ENCODE results near the gene TBCD. TPM values are rescaled to one million over a fixed set of nuclear protein-coding genes. Genes with fewer than 3 reads are reported as not detected.

The TBCD gene
- total RNA-seq, 1 donor from 2014 or later, result 118 TPM

- no peak for DNase-seq
- H3K36me3 Mint-ChIP-seq (ENCODE audit: unreplicated experiment), result peaks cover 13% of the 10 kb centered on the region
- no peak for TF ChIP-seq CTCF (IDR thresholded peaks at IDR 0.05; ENCODE audit: partially characterized antibody, unreplicated experiment)
- no peak overlapping the region for H3K27ac Mint-ChIP-seq (ENCODE audit: unreplicated experiment)
- no peaks in the 10 kb centered on the region for H3K4me1 Mint-ChIP-seq (ENCODE audit: low read depth, unreplicated experiment)
- H3K27me3 Mint-ChIP-seq (ENCODE audit: unreplicated experiment), result peaks cover 10% of the 10 kb centered on the region
- H3K9me3 Mint-ChIP-seq (ENCODE audit: unreplicated experiment), result peaks cover 2% of the 10 kb centered on the region
- H3K4me3 Mint-ChIP-seq (ENCODE audit: unreplicated experiment), result no peak overlapping the region
Measured at GRCh38 chr17:82825540-82826124, 73.8 kb downstream of the TBCD start.

GRCh38 chr17:82826211-82826610, 74.3 kb downstream of the TBCD start:
- H3K4me1 Mint-ChIP-seq (ENCODE audit: low read depth, unreplicated experiment), result no peaks in the 10 kb centered on the region
- peaks cover 14% of the 10 kb centered on the region for H3K36me3 Mint-ChIP-seq (ENCODE audit: unreplicated experiment)
- no peak overlapping the region for H3K27ac Mint-ChIP-seq (ENCODE audit: unreplicated experiment)
- no peak for DNase-seq
- no peak overlapping the region for H3K4me3 Mint-ChIP-seq (ENCODE audit: unreplicated experiment)
- peaks cover 10% of the 10 kb centered on the region for H3K27me3 Mint-ChIP-seq (ENCODE audit: unreplicated experiment)
- no peak for TF ChIP-seq CTCF (IDR thresholded peaks at IDR 0.05; ENCODE audit: partially characterized antibody, unreplicated experiment)
- peaks cover 3% of the 10 kb centered on the region for H3K9me3 Mint-ChIP-seq (ENCODE audit: unreplicated experiment)

- H3K27ac Mint-ChIP-seq (ENCODE audit: unreplicated experiment), result no peak overlapping the region
- no peak overlapping the region for H3K4me3 Mint-ChIP-seq (ENCODE audit: unreplicated experiment)
- peaks cover 18% of the 10 kb centered on the region for H3K36me3 Mint-ChIP-seq (ENCODE audit: unreplicated experiment)
- H3K9me3 Mint-ChIP-seq (ENCODE audit: unreplicated experiment), result peaks cover 7% of the 10 kb centered on the region
- no peak for DNase-seq
- H3K4me1 Mint-ChIP-seq (ENCODE audit: low read depth, unreplicated experiment), result peaks cover under 1% of the 10 kb centered on the region
- no peak for TF ChIP-seq CTCF (IDR thresholded peaks at IDR 0.05; ENCODE audit: partially characterized antibody, unreplicated experiment)
- H3K27me3 Mint-ChIP-seq (ENCODE audit: unreplicated experiment), result peaks cover 10% of the 10 kb centered on the region
Measured at GRCh38 chr17:82826956-82827355, 75.1 kb downstream of the TBCD start.

GRCh38 chr17:82828875-82829487, 77.1 kb downstream of the TBCD start:
- H3K9me3 Mint-ChIP-seq (ENCODE audit: unreplicated experiment), result peaks cover 7% of the 10 kb centered on the region
- no peak for TF ChIP-seq CTCF (IDR thresholded peaks at IDR 0.05; ENCODE audit: partially characterized antibody, unreplicated experiment)
- H3K27me3 Mint-ChIP-seq (ENCODE audit: unreplicated experiment), result peaks cover 11% of the 10 kb centered on the region
- H3K4me3 Mint-ChIP-seq (ENCODE audit: unreplicated experiment), result no peak overlapping the region
- H3K27ac Mint-ChIP-seq (ENCODE audit: unreplicated experiment), result no peak overlapping the region
- no peak for DNase-seq
- H3K4me1 Mint-ChIP-seq (ENCODE audit: low read depth, unreplicated experiment), result peaks cover 8% of the 10 kb centered on the region
- peaks cover 14% of the 10 kb centered on the region for H3K36me3 Mint-ChIP-seq (ENCODE audit: unreplicated experiment)

- TF ChIP-seq CTCF (IDR thresholded peaks at IDR 0.05; ENCODE audit: partially characterized antibody, unreplicated experiment), result no peak
- DNase-seq, result no peak
- peaks cover 14% of the 10 kb centered on the region for H3K36me3 Mint-ChIP-seq (ENCODE audit: unreplicated experiment)
- no peak overlapping the region for H3K27ac Mint-ChIP-seq (ENCODE audit: unreplicated experiment)
- H3K4me1 Mint-ChIP-seq (ENCODE audit: low read depth, unreplicated experiment), result peaks cover 8% of the 10 kb centered on the region
- H3K27me3 Mint-ChIP-seq (ENCODE audit: unreplicated experiment), result peaks cover 11% of the 10 kb centered on the region
- peaks cover 7% of the 10 kb centered on the region for H3K9me3 Mint-ChIP-seq (ENCODE audit: unreplicated experiment)
- H3K4me3 Mint-ChIP-seq (ENCODE audit: unreplicated experiment), result no peak overlapping the region
Measured at GRCh38 chr17:82830249-82830661, 78.4 kb downstream of the TBCD start.

All from glutamatergic neuron (in vitro differentiated cells).